ENCODE results near the gene DHX34. TPM values are rescaled to one million over a fixed set of nuclear protein-coding genes. Genes with fewer than 3 reads are reported as not detected.
A peak's percentile ranks its signal among the peaks of the same experiment; 100 is the strongest.

Gene DHX34
- polyA plus RNA-seq, 3 donors = 3.4 to 34.4 (median 3.8) TPM

DNA sequence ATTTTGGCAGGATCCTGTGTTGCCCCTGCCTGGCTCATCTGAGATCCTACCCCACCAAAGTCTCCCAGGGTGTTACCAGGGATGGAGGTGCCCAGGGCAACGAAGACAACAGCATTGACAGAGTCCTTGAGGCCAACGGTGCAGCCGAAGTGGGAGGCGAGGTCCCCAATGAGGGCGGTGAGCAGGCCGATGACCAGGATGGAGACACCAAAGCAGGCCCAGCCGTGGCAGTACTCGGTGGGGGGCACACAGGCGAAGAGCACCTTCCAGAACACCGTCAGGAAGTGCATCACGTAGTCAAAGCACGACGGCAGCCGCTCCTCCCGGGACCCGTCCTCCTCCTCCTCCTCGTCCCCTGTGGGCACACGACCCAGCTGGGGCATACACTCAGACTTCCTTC lies 83.0 kb downstream of the DHX34 start:
- H3K4me3 Mint-ChIP-seq = peak overlapping the region in 1 of 2 donors; percentile 87
- Histone ChIP-seq H3K9ac (ENCODE audit: insufficient read depth, low read length, poor library complexity, severe bottlenecking) (no peak overlapping the region), H3K9me3 (replicated peaks in 1 of 2; ENCODE audit: control insufficient read depth in 1 of 2, insufficient read depth in 1 of 2, low read length in 2 of 2) (peaks cover 4 to 12% of the 10 kb centered on the region in 2 donors), H3K79me2 (ENCODE audit: insufficient read depth, low read length) (no peaks in the 10 kb centered on the region), H3K4me3 (replicated peaks in 1 of 3; ENCODE audit: low read depth in 2 of 3, low read length in 3 of 3) (no peak overlapping the region), H3K27me3 (ENCODE audit: control insufficient read depth in 2 of 2, insufficient read depth in 2 of 2, low read length in 2 of 2) (peaks cover 18 to 54% of the 10 kb centered on the region in 2 donors), H4K20me1 (ENCODE audit: insufficient read depth, low read length) (no peaks in the 10 kb centered on the region), H3K36me3 (replicated peaks in 1 of 2; ENCODE audit: control insufficient read depth in 1 of 2, insufficient read depth in 2 of 2, low read length in 2 of 2) (no peaks in the 10 kb centered on the region), H3K27ac (ENCODE audit: low read depth in 1 of 2, low read length in 2 of 2) (no peak overlapping the region), H3K4me2 (replicated peaks; ENCODE audit: extremely low read depth, low read length, poor library complexity, severe bottlenecking) (no peak overlapping the region), H3K4me1 (ENCODE audit: control insufficient read depth in 1 of 2, insufficient read depth in 2 of 2, low read length in 2 of 2) (peaks cover 13 to 21% of the 10 kb centered on the region in 2 donors), H2AFZ (ENCODE audit: insufficient read depth, low read depth, low read length, poor library complexity, severe bottlenecking) (no peak overlapping the region)
- H3K27me3 Mint-ChIP-seq (ENCODE audit: low read depth in 3 of 3) = peaks cover 16 to 35% (median 31%) of the 10 kb centered on the region in 3 donors
- intact Hi-C loops (cut with micrococcal nuclease) = loop anchor here in 1 of 2 donors (10.0 kb wide), 1 partner anchor 83 kb away; the partner anchor contains the start of gene NAPA
- peaks cover 9% of the 10 kb centered on the region for H3K4me1 Mint-ChIP-seq
- peak overlapping the region in 1 of 7 donors; percentile 42 for H3K27ac Mint-ChIP-seq
- peaks cover 0 to 17% (median 10%) of the 10 kb centered on the region in 7 donors for H3K9me3 Mint-ChIP-seq
- 49% methylated on average over 18 of the region's 18 CpGs for WGBS (ENCODE audit: insufficient coverage)
- TF ChIP-seq CTCF (IDR thresholded peaks at IDR 0.05) = no peak
- DNase-seq = no peak
- H3K36me3 Mint-ChIP-seq = peaks cover 0 to 2% of the 10 kb centered on the region in 2 donors

Other genes with a start within 250 kb of the DHX34 start
- gene ZC3H4, start 235.5 kb upstream of the DHX34 start, polyA plus RNA-seq = 1 to 10 TPM in 1 of 3 donors, under 1 TPM in 2; 0.24 to 9.9 (median 0.60) TPM
- gene SAE1, start 218.5 kb upstream of the DHX34 start, polyA plus RNA-seq = 10 to 100 TPM; 28.3 to 54.2 (median 46.5) TPM
- gene BBC3, start 118.1 kb upstream of the DHX34 start, polyA plus RNA-seq = 10 to 100 TPM in 1 of 3 donors, 1 to 10 TPM in 2; 2.5 to 17.4 (median 4.8) TPM
- gene CCDC9, start 92.8 kb upstream of the DHX34 start, polyA plus RNA-seq = 1 to 10 TPM; 6.3 to 10.0 (median 7.6) TPM
- 1 to 10 TPM; 6.2 to 7.3 (median 6.5) TPM for gene INAFM1, start 74.4 kb upstream of the DHX34 start, polyA plus RNA-seq
- gene C5AR1, start 39.5 kb upstream of the DHX34 start, polyA plus RNA-seq = 1,000 to 10,000 TPM in 1 of 3 donors, 100 to 1,000 TPM in 2; 143 to 1,132 (median 320) TPM
- gene C5AR2, start 17.1 kb upstream of the DHX34 start, polyA plus RNA-seq = 10 to 100 TPM in 1 of 3 donors, 1 to 10 TPM in 2; 2.4 to 46.9 (median 4.3) TPM
- gene MEIS3, start 70.2 kb downstream of the DHX34 start, polyA plus RNA-seq = not detected
- gene SLC8A2, start 122.6 kb downstream of the DHX34 start, polyA plus RNA-seq = not detected
- 1 to 10 TPM; 9.5 to 9.7 (median 9.5) TPM for gene KPTN, start 134.9 kb downstream of the DHX34 start, polyA plus RNA-seq
- 100 to 1,000 TPM in 2 of 3 donors, 10 to 100 TPM in 1; 77.5 to 135 (median 111) TPM for gene NAPA, start 165.7 kb downstream of the DHX34 start, polyA plus RNA-seq
- not detected for gene ZNF541, start 223.8 kb downstream of the DHX34 start, polyA plus RNA-seq